ENCODE measurements around the gene BTF3.
"Not testable (repeated sequence)": the region's sequence is repeated elsewhere in the genome, so short reads cannot be mapped to it uniquely, and the experiment has no call there.

DNA sequence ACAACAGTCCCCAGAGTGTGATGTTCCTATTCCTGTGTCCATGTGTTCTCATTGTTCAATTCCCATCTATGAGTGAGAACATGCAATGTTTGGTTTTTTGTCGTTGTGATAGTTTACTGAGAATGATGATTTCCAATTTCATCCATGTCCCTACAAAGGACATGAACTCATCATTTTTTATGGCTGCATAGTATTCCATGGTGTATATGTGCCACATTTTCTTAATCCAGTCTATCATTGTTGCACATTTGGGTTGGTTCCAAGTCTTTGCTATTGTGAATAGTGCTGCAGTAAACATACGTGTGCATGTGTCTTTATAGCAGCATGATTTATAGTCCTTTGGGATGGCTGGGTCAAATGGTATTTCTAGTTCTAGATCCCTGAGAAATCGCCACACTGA is 29.6 kb upstream of the BTF3 start:
- TF ChIP-seq, protein P1, sequence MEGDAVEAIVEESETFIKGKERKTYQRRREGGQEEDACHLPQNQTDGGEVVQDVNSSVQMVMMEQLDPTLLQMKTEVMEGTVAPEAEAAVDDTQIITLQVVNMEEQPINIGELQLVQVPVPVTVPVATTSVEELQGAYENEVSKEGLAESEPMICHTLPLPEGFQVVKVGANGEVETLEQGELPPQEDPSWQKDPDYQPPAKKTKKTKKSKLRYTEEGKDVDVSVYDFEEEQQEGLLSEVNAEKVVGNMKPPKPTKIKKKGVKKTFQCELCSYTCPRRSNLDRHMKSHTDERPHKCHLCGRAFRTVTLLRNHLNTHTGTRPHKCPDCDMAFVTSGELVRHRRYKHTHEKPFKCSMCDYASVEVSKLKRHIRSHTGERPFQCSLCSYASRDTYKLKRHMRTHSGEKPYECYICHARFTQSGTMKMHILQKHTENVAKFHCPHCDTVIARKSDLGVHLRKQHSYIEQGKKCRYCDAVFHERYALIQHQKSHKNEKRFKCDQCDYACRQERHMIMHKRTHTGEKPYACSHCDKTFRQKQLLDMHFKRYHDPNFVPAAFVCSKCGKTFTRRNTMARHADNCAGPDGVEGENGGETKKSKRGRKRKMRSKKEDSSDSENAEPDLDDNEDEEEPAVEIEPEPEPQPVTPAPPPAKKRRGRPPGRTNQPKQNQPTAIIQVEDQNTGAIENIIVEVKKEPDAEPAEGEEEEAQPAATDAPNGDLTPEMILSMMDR (IDR thresholded peaks at IDR 0.05), result not testable (repeated sequence)
- not testable (repeated sequence) for TF ChIP-seq POLR2A (IDR thresholded peaks at IDR 0.05)
